Chondrocyte (in vitro differentiated cells): ENCODE data around the gene FAM227B. TPM values are rescaled to one million over a fixed set of nuclear protein-coding genes. Genes with fewer than 3 reads are reported as not detected.
A peak's percentile ranks its signal among the peaks of the same experiment; 100 is the strongest.

Experiments used
- DNase-seq: peaks from one replicate; pipeline ENCODE4 v3.0.0; 2021; ENCODE audit warnings: mixed read lengths, low spot score
- H3K27ac Mint-ChIP-seq: one replicate; pipeline ENCODE4 v1.8.0; 2021; ENCODE audit warnings: mild to moderate bottlenecking, moderate library complexity, mixed read lengths; ENCODE audit not compliant: unreplicated experiment
- H3K27me3 Mint-ChIP-seq: 2 replicates; pipeline ENCODE4 v1.8.0; 2021; ENCODE audit warnings: low read depth, mixed read lengths
- H3K36me3 Mint-ChIP-seq: 2 replicates; pipeline ENCODE4 v1.8.0; 2021; ENCODE audit warnings: low read depth, mixed read lengths
- H3K4me1 Mint-ChIP-seq: 2 replicates; pipeline ENCODE4 v1.8.0; 2021; ENCODE audit warnings: low read depth, mild to moderate bottlenecking, mixed read lengths
- H3K4me3 Mint-ChIP-seq: one replicate; pipeline ENCODE4 v1.8.0; 2021; ENCODE audit warnings: mild to moderate bottlenecking, moderate library complexity, mixed read lengths; ENCODE audit not compliant: unreplicated experiment
- H3K9me3 Mint-ChIP-seq: 2 replicates; pipeline ENCODE4 v1.8.0; 2021; ENCODE audit warnings: low read depth, mixed read lengths
- total RNA-seq: library from RNA; stranded (reverse); gene quantifications from 3 replicates; pipeline ENCODE4 v1.2.1, GENCODE V29; 2021
- TF ChIP-seq, protein P1 (sequence below): fragments of 200-600 bp; sonication (generic); IDR thresholded peaks from 2 replicates; pipeline ENCODE4 v1.5.0; 2021; ENCODE audit warnings: antibody characterized with exemption, mild to moderate bottlenecking, moderate library complexity

FAM227B gene
- total RNA-seq, 1 donor from 2014 or later = 2.2 TPM

DNA sequence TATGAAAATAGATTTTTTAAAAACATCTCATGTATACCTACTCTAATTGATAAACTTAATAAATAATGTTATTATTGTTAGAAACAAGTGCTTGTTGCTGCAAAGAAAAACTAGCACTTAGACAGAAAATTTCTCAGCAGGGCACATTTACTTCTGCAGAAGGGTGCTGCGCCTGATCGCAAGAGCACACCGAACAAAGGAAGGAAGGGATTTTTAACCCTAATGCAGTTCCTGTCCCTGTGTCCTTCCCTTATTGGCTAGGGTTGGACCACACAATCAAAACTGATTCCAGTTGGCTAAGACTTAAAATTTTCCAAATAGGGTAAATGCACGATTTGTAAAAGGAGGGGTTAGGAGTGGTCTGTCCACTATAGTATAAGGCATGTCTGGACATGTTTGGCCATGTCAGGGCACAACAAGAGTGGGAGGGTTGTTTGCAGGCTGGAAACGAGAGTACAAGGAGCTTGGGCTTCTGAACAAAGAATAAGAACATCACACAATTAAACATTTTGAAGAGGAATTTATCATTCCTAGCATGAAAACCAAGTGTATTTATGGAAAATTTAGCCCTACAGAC is 4.9 kb upstream of the FAM227B start:
- TF ChIP-seq, protein P1, sequence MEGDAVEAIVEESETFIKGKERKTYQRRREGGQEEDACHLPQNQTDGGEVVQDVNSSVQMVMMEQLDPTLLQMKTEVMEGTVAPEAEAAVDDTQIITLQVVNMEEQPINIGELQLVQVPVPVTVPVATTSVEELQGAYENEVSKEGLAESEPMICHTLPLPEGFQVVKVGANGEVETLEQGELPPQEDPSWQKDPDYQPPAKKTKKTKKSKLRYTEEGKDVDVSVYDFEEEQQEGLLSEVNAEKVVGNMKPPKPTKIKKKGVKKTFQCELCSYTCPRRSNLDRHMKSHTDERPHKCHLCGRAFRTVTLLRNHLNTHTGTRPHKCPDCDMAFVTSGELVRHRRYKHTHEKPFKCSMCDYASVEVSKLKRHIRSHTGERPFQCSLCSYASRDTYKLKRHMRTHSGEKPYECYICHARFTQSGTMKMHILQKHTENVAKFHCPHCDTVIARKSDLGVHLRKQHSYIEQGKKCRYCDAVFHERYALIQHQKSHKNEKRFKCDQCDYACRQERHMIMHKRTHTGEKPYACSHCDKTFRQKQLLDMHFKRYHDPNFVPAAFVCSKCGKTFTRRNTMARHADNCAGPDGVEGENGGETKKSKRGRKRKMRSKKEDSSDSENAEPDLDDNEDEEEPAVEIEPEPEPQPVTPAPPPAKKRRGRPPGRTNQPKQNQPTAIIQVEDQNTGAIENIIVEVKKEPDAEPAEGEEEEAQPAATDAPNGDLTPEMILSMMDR = no peak
- no peak for DNase-seq
- peaks cover 10% of the 10 kb centered on the region for H3K36me3 Mint-ChIP-seq
- H3K27me3 Mint-ChIP-seq = no peaks in the 10 kb centered on the region
- H3K4me3 Mint-ChIP-seq = no peak overlapping the region
- H3K27ac Mint-ChIP-seq = no peak overlapping the region
- peaks cover 2% of the 10 kb centered on the region for H3K9me3 Mint-ChIP-seq
- H3K4me1 Mint-ChIP-seq = peaks cover 63% of the 10 kb centered on the region

DNA sequence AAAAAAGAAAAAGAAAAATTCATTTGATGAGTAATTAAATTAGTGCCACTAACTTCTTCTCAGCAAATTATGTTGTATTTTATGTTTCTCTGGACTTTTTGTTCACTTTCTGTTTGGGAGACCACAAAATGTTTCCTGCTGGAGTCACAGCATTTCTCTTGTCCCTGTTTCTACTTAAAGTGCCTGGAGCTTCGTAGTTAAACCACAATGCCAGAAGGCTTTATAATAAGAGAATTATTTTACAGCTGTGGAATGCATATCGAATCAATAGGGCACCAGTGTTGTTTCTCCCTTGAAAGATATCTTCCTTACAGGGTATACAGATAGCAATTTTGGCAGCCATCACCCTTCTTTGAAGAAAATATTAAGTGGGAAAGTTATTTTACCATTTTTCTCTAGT is 3.4 kb upstream of the FAM227B start:
- Mint-ChIP-seq H3K36me3 (peaks cover 8% of the 10 kb centered on the region), H3K9me3 (peaks cover 2% of the 10 kb centered on the region), H3K27me3 (no peaks in the 10 kb centered on the region), H3K4me3 (peak overlapping the region; percentile 44), H3K27ac (peak overlapping the region; percentile 86), H3K4me1 (peaks cover 62% of the 10 kb centered on the region)
- TF ChIP-seq, protein P1 = no peak
- DNase-seq = no peak

DNA sequence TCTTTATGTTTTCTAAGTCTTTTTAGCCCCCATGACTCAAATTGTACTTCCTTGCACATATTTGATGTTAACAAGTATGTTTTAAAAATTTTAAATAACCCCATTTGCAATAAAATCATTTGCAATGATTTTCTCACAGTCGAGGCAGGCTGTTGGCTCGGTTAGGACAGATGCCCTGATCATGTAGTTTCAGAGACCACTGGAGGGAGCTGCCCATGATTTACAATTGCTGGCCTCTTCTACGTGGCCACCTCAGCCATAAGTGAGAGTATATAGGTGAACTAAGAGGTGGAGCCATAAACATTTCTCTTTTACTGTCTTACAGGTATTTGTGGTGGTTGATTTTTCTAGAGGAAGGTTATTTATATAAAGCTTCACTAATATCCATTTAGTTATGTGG is 1.9 kb upstream of the FAM227B start:
- H3K9me3 Mint-ChIP-seq = peaks cover 4% of the 10 kb centered on the region
- TF ChIP-seq, protein P1 = peak; percentile 47
- DNase-seq = no peak
- H3K27me3 Mint-ChIP-seq = no peaks in the 10 kb centered on the region
- no peak overlapping the region for H3K4me3 Mint-ChIP-seq
- H3K36me3 Mint-ChIP-seq = peaks cover 8% of the 10 kb centered on the region
- peaks cover 57% of the 10 kb centered on the region for H3K4me1 Mint-ChIP-seq
- H3K27ac Mint-ChIP-seq = no peak overlapping the region

- TF ChIP-seq, protein P1 = no peak
- H3K36me3 Mint-ChIP-seq = peaks cover 8% of the 10 kb centered on the region
- H3K27me3 Mint-ChIP-seq = no peaks in the 10 kb centered on the region
- DNase-seq = no peak
- peak overlapping the region; percentile 94 for H3K4me3 Mint-ChIP-seq
- peaks cover 9% of the 10 kb centered on the region for H3K9me3 Mint-ChIP-seq
- peak overlapping the region; percentile 99 for H3K27ac Mint-ChIP-seq
- H3K4me1 Mint-ChIP-seq = peaks cover 52% of the 10 kb centered on the region
These were observed 1.3 kb upstream of the FAM227B start for GRCh38 chr15:49621887-49622286.

GRCh38 chr15:49621401-49621811 is 788 bp upstream of the FAM227B start:
- TF ChIP-seq, protein P1 = peak; percentile 0
- Mint-ChIP-seq H3K27ac (peak overlapping the region; percentile 99), H3K36me3 (peaks cover 10% of the 10 kb centered on the region), H3K9me3 (peaks cover 9% of the 10 kb centered on the region), H3K27me3 (no peaks in the 10 kb centered on the region), H3K4me3 (peak overlapping the region; percentile 94), H3K4me1 (peaks cover 48% of the 10 kb centered on the region)
- no peak for DNase-seq
